ENCODE measurements around the gene DDIT3.

Gene DDIT3

DNA sequence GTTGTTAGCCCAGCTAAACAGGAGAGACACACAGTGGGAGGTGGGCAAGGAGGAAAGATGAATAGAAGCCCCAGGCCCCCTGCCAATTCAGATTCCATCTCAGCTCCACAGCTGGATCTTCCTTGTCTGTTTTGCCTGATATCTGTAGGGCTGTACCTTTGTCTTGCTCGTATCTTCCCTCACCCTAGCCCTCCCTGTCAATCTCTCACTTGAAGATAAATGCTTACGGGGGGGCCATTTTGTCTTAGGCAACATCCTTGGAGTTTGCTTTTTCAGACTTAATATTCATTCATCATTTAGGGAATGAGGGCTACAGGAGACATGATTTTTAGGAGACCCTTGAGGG, 32.0 kb upstream of the DDIT3 start:
- Mint-ChIP-seq H3K4me1 (peaks cover 45% of the 10 kb centered on the region), H3K27ac (no peak overlapping the region), H3K27me3 (ENCODE audit: low read depth, poor library complexity) (peaks cover 55% of the 10 kb centered on the region), H3K9me3 (no peaks in the 10 kb centered on the region), H3K36me3 (ENCODE audit: low read depth) (no peaks in the 10 kb centered on the region), H3K4me3 (peak overlapping the region; percentile 60)
- DNase-seq, result no peak
- TF ChIP-seq, protein P1, sequence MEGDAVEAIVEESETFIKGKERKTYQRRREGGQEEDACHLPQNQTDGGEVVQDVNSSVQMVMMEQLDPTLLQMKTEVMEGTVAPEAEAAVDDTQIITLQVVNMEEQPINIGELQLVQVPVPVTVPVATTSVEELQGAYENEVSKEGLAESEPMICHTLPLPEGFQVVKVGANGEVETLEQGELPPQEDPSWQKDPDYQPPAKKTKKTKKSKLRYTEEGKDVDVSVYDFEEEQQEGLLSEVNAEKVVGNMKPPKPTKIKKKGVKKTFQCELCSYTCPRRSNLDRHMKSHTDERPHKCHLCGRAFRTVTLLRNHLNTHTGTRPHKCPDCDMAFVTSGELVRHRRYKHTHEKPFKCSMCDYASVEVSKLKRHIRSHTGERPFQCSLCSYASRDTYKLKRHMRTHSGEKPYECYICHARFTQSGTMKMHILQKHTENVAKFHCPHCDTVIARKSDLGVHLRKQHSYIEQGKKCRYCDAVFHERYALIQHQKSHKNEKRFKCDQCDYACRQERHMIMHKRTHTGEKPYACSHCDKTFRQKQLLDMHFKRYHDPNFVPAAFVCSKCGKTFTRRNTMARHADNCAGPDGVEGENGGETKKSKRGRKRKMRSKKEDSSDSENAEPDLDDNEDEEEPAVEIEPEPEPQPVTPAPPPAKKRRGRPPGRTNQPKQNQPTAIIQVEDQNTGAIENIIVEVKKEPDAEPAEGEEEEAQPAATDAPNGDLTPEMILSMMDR (IDR thresholded peaks at IDR 0.05), result no peak

DNA sequence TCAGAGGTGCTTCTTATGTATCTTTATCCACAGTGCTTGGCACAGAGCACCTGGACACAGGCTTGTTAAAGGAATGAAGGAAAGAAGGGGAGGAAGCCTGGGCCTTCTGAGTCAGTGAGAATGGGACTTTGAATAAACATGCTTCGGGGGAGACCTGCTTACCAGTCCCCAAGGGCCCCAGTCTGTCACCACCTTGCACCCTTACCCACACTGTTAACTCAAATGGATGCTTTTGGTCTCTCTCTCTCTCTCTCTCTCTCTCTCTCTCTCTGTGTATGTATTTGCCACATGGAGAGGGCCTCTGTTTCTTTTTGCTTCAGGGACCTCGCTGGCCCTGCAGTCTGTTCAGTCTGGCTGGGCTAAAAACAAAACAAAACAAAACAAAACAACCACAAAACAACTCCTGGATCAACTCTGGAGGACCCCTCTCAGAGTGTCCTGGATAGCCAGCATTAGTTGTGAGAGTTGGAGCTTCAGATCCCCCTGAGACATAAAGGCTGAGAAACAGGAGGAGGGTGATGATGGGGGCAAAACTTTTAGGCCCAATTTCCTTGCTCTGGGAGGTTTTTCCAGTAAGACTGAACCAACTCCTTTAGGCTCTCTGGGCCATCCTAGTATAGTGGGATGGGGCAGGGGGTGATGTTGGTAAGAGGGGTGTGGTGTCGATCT, 31.5 kb upstream of the DDIT3 start:
- peak overlapping the region; percentile 75 for H3K4me3 Mint-ChIP-seq
- no peak for DNase-seq
- no peaks in the 10 kb centered on the region for H3K9me3 Mint-ChIP-seq
- H3K4me1 Mint-ChIP-seq, result peaks cover 49% of the 10 kb centered on the region
- H3K27ac Mint-ChIP-seq, result peak overlapping the region; percentile 16
- TF ChIP-seq, protein P1 (IDR thresholded peaks at IDR 0.05), result no peak
- H3K27me3 Mint-ChIP-seq (ENCODE audit: low read depth, poor library complexity), result peaks cover 58% of the 10 kb centered on the region
- no peaks in the 10 kb centered on the region for H3K36me3 Mint-ChIP-seq (ENCODE audit: low read depth)

DNA sequence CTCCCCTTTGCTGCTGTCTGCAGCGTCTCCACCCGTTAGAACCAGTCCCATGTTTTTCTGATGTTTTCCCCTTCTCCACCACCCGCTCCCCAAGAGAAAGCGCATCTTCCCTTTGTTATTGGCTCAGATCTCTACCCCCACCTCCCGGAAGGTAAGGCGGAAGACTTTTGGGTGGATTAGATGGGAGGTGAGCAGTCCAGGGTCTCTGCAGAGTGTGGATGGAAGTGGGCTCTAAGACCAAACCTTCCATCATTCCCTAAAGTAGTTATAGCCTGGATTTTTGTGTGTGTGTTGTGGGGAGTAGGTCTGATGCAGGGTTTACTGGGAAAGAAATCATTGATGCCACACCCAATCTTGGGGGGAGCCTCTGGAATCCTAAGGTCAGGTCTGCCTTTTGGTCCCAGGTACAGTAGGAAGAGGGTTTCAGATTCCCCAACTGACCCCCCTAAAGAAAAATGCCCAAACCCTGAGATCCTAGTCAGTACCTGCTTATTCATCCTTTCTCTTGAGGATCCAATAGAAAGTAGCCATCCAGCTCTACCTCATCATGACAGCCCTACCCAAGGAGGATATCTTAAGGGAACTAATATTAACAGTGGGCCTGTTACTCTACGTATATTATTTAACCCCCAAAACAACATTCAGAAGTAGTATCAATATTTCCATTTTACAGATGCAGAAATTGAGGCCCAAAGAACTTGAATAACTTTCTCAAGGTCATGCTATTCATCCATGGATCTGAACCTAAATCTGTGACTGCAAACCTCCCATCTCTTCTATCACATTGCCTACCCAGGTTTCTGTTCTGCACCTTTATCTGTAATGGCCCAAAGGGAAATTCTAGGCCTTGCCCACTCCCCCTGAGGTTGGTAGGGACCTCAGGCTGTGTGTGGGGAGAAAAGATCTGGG, 30.6 kb upstream of the DDIT3 start:
- Mint-ChIP-seq H3K27ac (no peak overlapping the region), H3K27me3 (ENCODE audit: low read depth, poor library complexity) (peaks cover 56% of the 10 kb centered on the region), H3K9me3 (no peaks in the 10 kb centered on the region), H3K4me3 (peak overlapping the region; percentile 75), H3K4me1 (peaks cover 54% of the 10 kb centered on the region), H3K36me3 (ENCODE audit: low read depth) (no peaks in the 10 kb centered on the region)
- no peak for DNase-seq
- TF ChIP-seq, protein P1 (IDR thresholded peaks at IDR 0.05), result no peak

DNA sequence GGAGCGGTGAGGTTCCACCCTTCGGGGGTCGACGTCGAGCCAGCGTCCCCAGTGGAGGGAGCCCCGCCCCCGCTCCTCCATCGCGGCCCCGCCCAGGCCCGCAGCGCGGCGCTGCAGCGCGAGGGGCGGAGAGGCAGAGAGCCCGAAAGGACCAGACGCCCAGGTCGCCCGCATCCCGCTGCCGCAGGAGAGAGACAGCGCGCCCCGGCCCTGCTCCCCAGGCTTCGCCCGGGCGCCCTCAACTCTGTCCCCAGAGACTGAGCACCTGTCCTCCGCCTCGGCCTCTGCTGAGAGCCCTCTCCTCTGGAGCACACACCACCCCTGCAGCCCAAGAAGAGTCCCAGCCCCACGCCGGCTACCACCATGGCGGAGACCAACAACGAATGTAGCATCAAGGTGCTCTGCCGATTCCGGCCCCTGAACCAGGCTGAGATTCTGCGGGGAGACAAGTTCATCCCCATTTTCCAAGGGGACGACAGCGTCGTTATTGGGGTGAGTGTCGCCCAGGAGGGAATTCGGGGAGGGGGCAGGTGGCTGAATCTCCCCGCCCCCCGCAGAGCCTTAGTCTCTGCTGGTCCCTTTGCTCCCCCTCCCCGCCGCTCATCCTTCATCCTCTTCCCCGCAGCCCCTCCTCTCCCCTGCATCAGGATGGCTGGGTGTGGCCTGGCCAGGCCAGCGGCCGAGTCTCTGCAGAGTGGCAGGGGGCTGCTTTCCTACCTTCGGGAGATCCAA, 29.8 kb upstream of the DDIT3 start, which contains the start of gene KIF5A:
KIF5A (plus strand) TSS at position 136 of the 732 bp plus-strand sequence; CDS start at position 364, 228 bp downstream.
- H3K9me3 Mint-ChIP-seq, result no peaks in the 10 kb centered on the region
- H3K4me1 Mint-ChIP-seq, result peaks cover 62% of the 10 kb centered on the region
- H3K27ac Mint-ChIP-seq, result no peak within 1 kb of the TSS
- DNase-seq, result peak; percentile 79
- no peaks in the 10 kb centered on the region for H3K36me3 Mint-ChIP-seq (ENCODE audit: low read depth)
- TF ChIP-seq, protein P1 (IDR thresholded peaks at IDR 0.05), result no peak
- H3K27me3 Mint-ChIP-seq (ENCODE audit: low read depth, poor library complexity), result peaks cover 56% of the 10 kb centered on the region
- peak within 1 kb of the TSS; percentile 75 for H3K4me3 Mint-ChIP-seq

DNA sequence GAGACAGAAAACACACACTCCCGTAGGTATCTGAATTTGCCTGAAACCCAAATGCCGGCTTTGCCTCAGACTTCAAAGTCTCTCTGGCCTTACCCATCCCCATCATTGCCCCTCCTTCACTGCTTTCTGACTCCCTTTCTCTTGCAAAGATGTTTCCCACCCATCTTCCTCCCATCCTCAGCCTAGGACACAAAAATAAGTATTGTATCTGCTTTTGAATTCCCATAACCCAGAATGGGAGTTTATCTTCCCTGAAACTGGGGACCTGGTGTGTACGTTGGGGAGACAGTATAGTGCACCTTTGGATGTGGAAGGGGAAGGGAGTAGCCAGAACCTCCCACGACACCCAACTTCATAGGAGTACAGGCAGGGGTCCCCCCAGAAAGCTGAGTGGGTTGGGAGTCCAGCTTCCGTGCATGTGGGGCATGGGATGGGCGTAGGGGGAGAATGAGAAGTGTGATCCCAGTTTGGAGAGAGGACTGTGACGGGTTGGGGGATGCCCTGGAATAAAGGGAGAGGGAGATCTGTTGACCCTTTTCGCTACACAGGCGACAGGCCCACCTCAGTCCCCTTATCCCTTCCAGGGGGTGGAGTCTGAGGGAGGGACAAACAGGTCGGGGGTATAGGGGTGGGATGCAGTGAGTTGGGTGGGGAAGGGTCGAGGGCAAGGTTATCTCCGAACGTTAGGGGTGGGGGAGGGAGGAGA, 29.0 kb upstream of the DDIT3 start:
- Mint-ChIP-seq H3K4me3 (peak overlapping the region; percentile 67), H3K9me3 (no peaks in the 10 kb centered on the region), H3K36me3 (ENCODE audit: low read depth) (no peaks in the 10 kb centered on the region), H3K27ac (no peak overlapping the region), H3K27me3 (ENCODE audit: low read depth, poor library complexity) (peaks cover 56% of the 10 kb centered on the region), H3K4me1 (peaks cover 64% of the 10 kb centered on the region)
- TF ChIP-seq, protein P1 (IDR thresholded peaks at IDR 0.05), result no peak
- no peak for DNase-seq

Measured in nephron progenitor cell (in vitro differentiated cells).